ENCODE results near the gene RASSF9. TPM values are rescaled to one million over a fixed set of nuclear protein-coding genes. Genes with fewer than 3 reads are reported as not detected.

The RASSF9 gene
- total RNA-seq, 6 experiments from 2014 or later, result 0.31 to 0.77 (median 0.60) TPM

Other genes starting within 250 kb of the RASSF9 start
- under 1 TPM in 4 of 6 experiments, not detected in 2; 0.24 to 0.56 (median 0.37) TPM for gene NTS, start 37.9 kb upstream of the RASSF9 start, total RNA-seq

All from right lobe of liver (tissue), 5 donors.